Renal pelvis (tissue), 4 donors: ENCODE data around the gene CPLX1. TPM values are rescaled to one million over a fixed set of nuclear protein-coding genes. Genes with fewer than 3 reads are reported as not detected.
"Not testable (repeated sequence)": the region's sequence is repeated elsewhere in the genome, so short reads cannot be mapped to it uniquely, and the experiment has no call there.

Source experiments
- DNase-seq: peaks from one replicate; pipeline ENCODE4 v3.0.0-alpha.2; 2013
- polyA plus RNA-seq, 3 donors: library from polyadenylated mRNA; unstranded; fragments of 120-200 nt; gene quantifications; one replicate each; pipeline ENCODE4 v1.2.1, GENCODE V29; 2013; ENCODE audit not compliant: insufficient read length in 3 of 3

CPLX1 gene
- polyA plus RNA-seq, 3 donors = 3.0 to 3.5 (median 3.1) TPM

- DNase-seq = no peak
Observed at GRCh38 chr4:793093-793861, 32.7 kb downstream of the CPLX1 start.

- DNase-seq = no peak
Observed at GRCh38 chr4:792626-793092, 33.3 kb downstream of the CPLX1 start.

GRCh38 chr4:791898-792625 lies 33.9 kb downstream of the CPLX1 start:
- no peak for DNase-seq

GRCh38 chr4:791252-791897 lies 34.6 kb downstream of the CPLX1 start:
- DNase-seq = no peak

- no peak for DNase-seq
Observed at GRCh38 chr4:790466-790820, 35.5 kb downstream of the CPLX1 start.

GRCh38 chr4:789571-790465 lies 36.1 kb downstream of the CPLX1 start:
- DNase-seq = no peak

GRCh38 chr4:788636-789297 lies 37.2 kb downstream of the CPLX1 start:
- DNase-seq = no peak

- no peak for DNase-seq
Observed at GRCh38 chr4:788006-788635, 37.8 kb downstream of the CPLX1 start.

GRCh38 chr4:787561-787981 lies 38.4 kb downstream of the CPLX1 start:
- no peak for DNase-seq

- no peak for DNase-seq
Observed at GRCh38 chr4:786861-787300, 39.0 kb downstream of the CPLX1 start.

- no peak for DNase-seq
Observed at GRCh38 chr4:786074-786741, 39.7 kb downstream of the CPLX1 start.

GRCh38 chr4:785332-786073 lies 40.4 kb downstream of the CPLX1 start:
- no peak for DNase-seq

- no peak for DNase-seq
Observed at GRCh38 chr4:784401-785331, 41.3 kb downstream of the CPLX1 start.

GRCh38 chr4:781493-782216 lies 44.3 kb downstream of the CPLX1 start:
- peak; percentile 99 for DNase-seq

- DNase-seq = no peak
Observed at GRCh38 chr4:780716-781492, 45.0 kb downstream of the CPLX1 start.

- DNase-seq = not testable (repeated sequence)
Observed at GRCh38 chr4:780255-780654, 45.7 kb downstream of the CPLX1 start.

GRCh38 chr4:779555-779954 lies 46.4 kb downstream of the CPLX1 start:
- no peak for DNase-seq
